Spinal cord (tissue), 10 donors: ENCODE results near the gene SRPRB. TPM values are rescaled to one million over a fixed set of nuclear protein-coding genes. Genes with fewer than 3 reads are reported as not detected.

ENCODE experiments used
- DNase-seq, 6 donors: peaks; one replicate each; pipeline versions ENCODE4 v3.0.0 to v3.0.0-alpha.2; 2013 to 2015; ENCODE audit warnings: low spot score in 6 of 6, low read depth in 4 of 6
- H3K27ac ChIP-seq: one replicate; pipeline ENCODE4 v1.5.1; 2013; ENCODE audit warnings: low read depth, low read length, control low read depth
- H3K27me3 ChIP-seq: one replicate; pipeline ENCODE4 v1.6.1; 2013; ENCODE audit warnings: low read length; ENCODE audit not compliant: control insufficient read depth, insufficient read depth
- H3K36me3 ChIP-seq: one replicate; pipeline ENCODE4 v1.6.1; 2013; ENCODE audit warnings: low read length; ENCODE audit not compliant: control insufficient read depth, insufficient read depth
- H3K4me1 ChIP-seq: one replicate; pipeline ENCODE4 v1.6.1; 2013; ENCODE audit warnings: low read length; ENCODE audit not compliant: control insufficient read depth, insufficient read depth
- H3K4me3 ChIP-seq: one replicate; pipeline ENCODE4 v1.5.1; 2013; ENCODE audit warnings: low read depth, low read length, control low read depth
- H3K9me3 ChIP-seq: one replicate; pipeline ENCODE4 v1.6.1; 2013; ENCODE audit warnings: low read length; ENCODE audit not compliant: control insufficient read depth, insufficient read depth
- WGBS: methylation state at CpG from one replicate; pipeline ENCODE4 v1.1.5; 2013; ENCODE audit warnings: missing lambda C conversion rate; ENCODE audit not compliant: insufficient coverage; 5-methylcytosine and 5-hydroxymethylcytosine counted together
- polyA plus RNA-seq, 2 donors: library from polyadenylated mRNA; unstranded; fragments of 120-200 nt; gene quantifications; one replicate each; pipeline ENCODE4 v1.2.1, GENCODE V29; 2013; ENCODE audit not compliant: insufficient read length in 2 of 2
- total RNA-seq, 2 donors: library from RNA; depleted of rRNA in 1 of 2; stranded (reverse); fragments of 120-200 nt in 1 of 2; fragments of >200 nt in 1 of 2; gene quantifications; one replicate each; pipeline versions ENCODE4 v1.2.3 to v1.2.4, GENCODE V29; 2013 to 2014
- donor health status: healthy.

Gene SRPRB
- total and polyA plus RNA-seq, 4 donors = 56.1 to 74.6 (median 70.2) TPM

DNA sequence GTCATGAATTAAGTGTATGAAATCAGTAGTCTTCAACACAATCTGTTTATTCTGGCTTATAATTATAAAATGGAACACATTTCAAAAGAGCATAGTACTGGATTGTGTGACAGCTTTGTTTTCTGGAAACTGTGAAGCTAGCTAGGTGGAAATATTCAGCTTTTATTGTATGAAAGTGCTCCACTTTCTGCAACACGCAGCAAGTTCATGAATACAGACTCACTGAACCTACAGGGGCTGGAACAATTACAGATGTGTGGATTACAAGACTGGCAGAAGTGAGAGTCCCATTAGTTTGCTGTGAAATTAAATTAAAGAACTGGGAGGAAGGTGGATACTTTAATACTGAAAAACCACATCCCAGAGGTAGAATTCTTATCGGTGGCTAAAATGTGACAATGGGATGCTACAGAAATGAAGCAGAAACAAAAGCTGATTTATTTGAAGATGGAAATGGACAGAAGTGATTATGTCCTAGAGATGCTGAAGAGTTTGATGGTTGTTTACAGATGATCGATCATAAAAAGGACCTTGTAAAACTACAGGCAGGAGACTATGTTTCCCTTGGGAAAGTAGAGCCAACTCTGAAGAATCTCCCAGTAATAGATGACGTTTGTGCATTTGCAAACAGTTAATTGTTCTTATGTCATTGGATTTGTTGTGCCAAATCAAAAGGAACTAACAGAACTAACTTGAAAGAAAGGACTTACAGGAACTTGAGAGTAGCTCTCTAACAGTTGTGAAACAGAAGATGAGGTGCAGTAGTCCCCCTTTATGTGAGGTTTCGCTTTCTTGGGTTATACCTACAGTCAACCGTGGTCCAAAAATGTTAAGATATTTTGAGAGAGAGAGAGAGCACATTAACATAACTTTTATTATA lies 43.8 kb upstream of the SRPRB start:
- peaks cover 18% of the 10 kb centered on the region for H3K36me3 ChIP-seq
- no peak overlapping the region for H3K27ac ChIP-seq
- no peaks in the 10 kb centered on the region for H3K27me3 ChIP-seq
- H3K4me3 ChIP-seq = no peak overlapping the region
- no peaks in the 10 kb centered on the region for H3K9me3 ChIP-seq
- peaks cover 4% of the 10 kb centered on the region for H3K4me1 ChIP-seq
- 80% methylated on average over 2 of the region's 6 CpGs for WGBS
- DNase-seq = no peak

DNA sequence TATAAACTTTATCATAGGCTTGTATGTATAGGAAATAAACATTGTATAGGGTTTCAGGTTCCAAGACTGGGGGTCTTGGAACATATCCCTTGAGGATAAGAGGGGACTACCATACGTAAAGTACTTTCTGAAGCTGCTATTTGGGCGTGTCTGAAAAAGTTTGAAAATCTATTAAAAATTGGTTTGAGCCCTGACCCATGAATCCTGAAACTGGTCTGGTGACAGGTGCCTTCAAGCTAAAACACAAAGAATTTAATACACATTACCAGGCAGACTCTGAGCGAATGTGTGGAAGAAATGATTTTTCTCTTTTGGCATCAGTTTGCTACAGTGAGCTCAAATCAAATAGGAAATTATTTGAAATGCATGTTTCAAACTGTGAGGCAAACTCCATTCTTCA lies 43.1 kb upstream of the SRPRB start:
- no peaks in the 10 kb centered on the region for H3K27me3 ChIP-seq
- WGBS = no CpG with 5 or more reads among the region's 3 CpGs
- H3K36me3 ChIP-seq = peaks cover 11% of the 10 kb centered on the region
- DNase-seq = no peak
- H3K9me3 ChIP-seq = no peaks in the 10 kb centered on the region
- no peak overlapping the region for H3K4me3 ChIP-seq
- no peak overlapping the region for H3K27ac ChIP-seq
- peaks cover 4% of the 10 kb centered on the region for H3K4me1 ChIP-seq

DNA sequence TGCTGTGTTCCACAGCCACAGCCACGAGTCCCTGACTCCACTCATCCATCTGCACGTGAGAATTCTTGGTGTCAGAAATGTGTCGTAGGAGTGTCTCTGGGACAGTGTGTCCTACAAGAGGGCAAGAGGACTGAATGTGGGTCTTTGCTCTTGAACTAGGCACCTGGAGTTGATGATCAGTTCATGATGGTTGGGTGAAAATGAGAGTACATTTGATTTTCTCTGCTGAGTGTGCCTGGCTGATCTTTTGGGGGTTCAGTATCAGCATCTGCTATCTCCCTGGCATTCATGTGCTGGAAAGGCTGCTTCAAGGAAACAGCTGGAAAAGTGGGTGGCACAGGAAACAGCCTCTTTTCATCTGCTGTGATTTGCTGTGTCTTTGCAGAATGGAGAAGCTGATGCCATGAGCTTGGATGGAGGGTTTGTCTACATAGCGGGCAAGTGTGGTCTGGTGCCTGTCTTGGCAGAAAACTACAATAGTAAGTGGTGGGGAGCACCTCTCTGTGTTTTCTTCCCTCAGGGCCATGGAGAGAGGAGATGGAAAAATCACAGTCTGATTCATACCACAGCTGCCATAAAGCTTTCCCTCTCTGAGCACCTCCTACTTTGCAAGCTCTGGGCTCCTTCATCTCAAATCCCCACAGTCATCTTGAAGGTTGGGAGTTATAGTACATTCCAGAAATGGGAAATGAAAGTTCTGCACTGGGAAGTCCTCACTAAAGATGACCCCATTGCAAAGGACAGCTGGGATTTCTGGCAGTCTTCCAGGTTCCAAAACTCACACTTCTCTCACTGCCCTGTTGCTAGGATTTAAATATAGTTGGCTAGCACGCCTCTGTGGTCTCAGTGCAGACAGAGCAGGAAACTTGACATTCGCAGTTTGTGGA lies 41.6 kb upstream of the SRPRB start:
- Histone ChIP-seq H3K27ac (no peak overlapping the region), H3K4me3 (no peak overlapping the region), H3K9me3 (no peaks in the 10 kb centered on the region), H3K36me3 (peaks cover 7% of the 10 kb centered on the region), H3K4me1 (peaks cover 4% of the 10 kb centered on the region), H3K27me3 (no peaks in the 10 kb centered on the region)
- 69% methylated on average over 4 of the region's 6 CpGs for WGBS
- peak in 2 of 6 donors; percentile 47 to 68 for DNase-seq

DNA sequence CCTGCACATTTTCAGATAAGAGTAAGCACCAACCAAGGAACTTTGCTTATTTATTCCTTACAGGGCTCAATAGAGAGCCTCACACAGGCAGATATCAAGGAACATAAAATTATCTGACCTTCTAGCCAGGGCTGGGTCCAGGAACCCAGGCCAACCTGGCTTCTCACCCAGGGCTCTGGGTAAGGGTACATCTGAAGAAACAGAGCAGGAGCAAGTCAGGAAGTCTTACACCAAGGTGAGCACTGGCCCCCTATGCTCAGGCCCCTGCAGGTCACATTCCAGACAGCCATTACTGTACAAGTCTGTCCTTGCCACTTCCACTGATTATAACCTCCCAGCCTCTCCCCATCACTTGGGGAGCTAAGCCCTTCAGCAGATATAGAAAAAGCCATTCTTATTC lies 40.4 kb upstream of the SRPRB start:
- no peak overlapping the region for H3K4me3 ChIP-seq
- peaks cover 3% of the 10 kb centered on the region for H3K36me3 ChIP-seq
- no peaks in the 10 kb centered on the region for H3K9me3 ChIP-seq
- no peaks in the 10 kb centered on the region for H3K27me3 ChIP-seq
- no peak overlapping the region for H3K27ac ChIP-seq
- no peak for DNase-seq
- H3K4me1 ChIP-seq = no peaks in the 10 kb centered on the region

DNA sequence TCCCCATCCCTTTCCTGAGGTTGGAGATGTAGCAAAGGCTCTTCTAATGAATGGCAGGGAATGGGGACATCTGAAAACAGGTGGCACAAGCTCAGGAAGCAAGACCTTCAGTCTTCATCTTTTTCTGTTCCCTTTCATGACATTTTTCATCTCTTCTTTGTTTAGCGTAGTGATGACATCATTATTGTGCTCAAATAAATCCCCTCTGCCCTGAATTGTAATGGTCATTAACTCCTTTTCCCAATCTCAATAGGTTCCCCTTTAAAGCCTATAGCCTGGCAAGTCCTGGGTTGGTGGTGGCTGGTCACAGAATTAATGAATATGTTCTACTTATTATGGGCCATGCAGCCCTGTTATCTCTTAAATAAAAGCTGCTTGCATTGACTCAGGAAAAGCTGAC lies 38.0 kb upstream of the SRPRB start:
- DNase-seq = no peak
- 50% methylated on average over 1 of the region's 1 CpG for WGBS
- Histone ChIP-seq H3K4me3 (no peak overlapping the region), H3K4me1 (no peaks in the 10 kb centered on the region), H3K27me3 (no peaks in the 10 kb centered on the region), H3K9me3 (no peaks in the 10 kb centered on the region), H3K36me3 (peaks cover 11% of the 10 kb centered on the region), H3K27ac (no peak overlapping the region)

DNA sequence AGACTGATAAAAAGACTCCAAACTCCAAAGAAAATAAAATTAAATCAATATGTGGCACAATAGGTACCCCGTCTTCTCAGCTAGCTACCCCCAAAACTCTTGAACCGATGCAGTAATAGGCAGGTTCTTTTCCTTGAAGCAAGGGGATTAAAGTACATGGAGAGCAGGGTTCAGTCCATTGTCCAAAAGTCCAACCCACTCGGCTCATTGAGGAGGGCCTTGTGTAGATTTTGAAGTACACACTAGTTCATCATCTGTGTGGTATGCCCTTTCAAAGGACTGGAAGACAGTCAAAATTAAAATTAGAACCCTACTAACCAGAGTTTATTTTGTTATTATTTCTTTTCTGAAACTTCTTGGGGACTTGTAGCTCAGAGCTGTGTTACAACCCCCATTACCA lies 36.1 kb upstream of the SRPRB start:
- Histone ChIP-seq H3K9me3 (no peaks in the 10 kb centered on the region), H3K27me3 (no peaks in the 10 kb centered on the region), H3K4me1 (no peaks in the 10 kb centered on the region), H3K36me3 (peaks cover 13% of the 10 kb centered on the region), H3K27ac (no peak overlapping the region), H3K4me3 (no peak overlapping the region)
- DNase-seq = no peak
- WGBS = 80% methylated on average over 1 of the region's 3 CpGs

DNA sequence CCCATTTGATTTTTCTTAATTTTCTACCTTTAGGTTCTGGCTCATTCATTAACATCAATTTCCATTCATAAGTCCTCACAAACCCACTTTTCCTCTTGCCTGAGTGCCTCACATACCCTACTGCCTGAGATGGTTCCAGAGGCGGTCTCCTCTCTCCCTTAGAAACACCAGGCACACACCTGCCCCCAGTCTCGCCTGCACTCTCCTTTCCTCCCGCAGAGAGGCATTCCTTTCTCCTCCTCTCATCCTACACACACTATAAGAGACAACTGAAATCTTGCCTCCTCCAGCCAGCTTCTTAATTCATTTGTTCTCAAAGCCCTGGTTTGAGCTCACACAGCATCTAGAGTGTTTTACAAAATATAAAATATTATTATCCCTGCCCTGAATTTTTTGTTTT lies 31.9 kb upstream of the SRPRB start:
- WGBS = 83% methylated on average over 3 of the region's 3 CpGs
- Histone ChIP-seq H3K27ac (no peak overlapping the region), H3K36me3 (peaks cover 20% of the 10 kb centered on the region), H3K4me3 (no peak overlapping the region), H3K4me1 (no peaks in the 10 kb centered on the region), H3K27me3 (no peaks in the 10 kb centered on the region), H3K9me3 (no peaks in the 10 kb centered on the region)
- DNase-seq = no peak

DNA sequence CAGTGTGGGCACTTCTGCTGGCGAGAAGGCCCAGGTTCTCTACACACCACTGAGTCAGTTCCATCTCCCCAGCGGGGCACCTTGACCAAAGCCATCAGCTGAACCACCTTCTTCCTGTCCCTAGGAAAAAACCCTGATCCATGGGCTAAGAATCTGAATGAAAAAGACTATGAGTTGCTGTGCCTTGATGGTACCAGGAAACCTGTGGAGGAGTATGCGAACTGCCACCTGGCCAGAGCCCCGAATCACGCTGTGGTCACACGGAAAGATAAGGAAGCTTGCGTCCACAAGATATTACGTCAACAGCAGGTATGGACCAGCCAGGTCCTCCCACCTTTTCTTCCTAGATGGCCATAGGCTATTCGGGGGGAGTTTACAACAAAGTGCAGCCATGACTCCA lies 30.3 kb upstream of the SRPRB start:
- Histone ChIP-seq H3K27ac (no peak overlapping the region), H3K27me3 (no peaks in the 10 kb centered on the region), H3K36me3 (peaks cover 18% of the 10 kb centered on the region), H3K4me1 (no peaks in the 10 kb centered on the region), H3K4me3 (no peak overlapping the region), H3K9me3 (no peaks in the 10 kb centered on the region)
- DNase-seq = no peak
- 97% methylated on average over 7 of the region's 9 CpGs for WGBS

DNA sequence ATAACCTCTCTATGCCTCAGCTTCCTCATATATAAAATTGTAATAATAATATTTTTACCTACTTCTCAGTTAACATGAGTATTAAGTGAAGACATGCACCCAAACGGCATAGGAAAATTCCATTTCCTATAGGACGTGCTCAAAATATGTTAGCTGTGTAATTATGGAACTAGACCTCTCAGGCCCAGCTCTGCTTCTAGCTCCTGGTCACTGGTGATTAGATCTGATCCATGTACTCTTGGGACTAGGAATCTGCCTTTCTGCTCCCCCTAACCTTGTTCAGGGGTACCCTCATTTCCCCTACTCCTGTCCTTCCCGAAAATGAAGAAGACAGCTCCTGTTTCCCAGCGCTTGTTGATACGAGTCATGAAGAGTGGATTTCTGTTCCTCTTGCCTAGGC lies 29.8 kb upstream of the SRPRB start:
- no peak overlapping the region for H3K27ac ChIP-seq
- H3K4me1 ChIP-seq = no peaks in the 10 kb centered on the region
- H3K27me3 ChIP-seq = no peaks in the 10 kb centered on the region
- no peak overlapping the region for H3K4me3 ChIP-seq
- 91% methylated on average over 5 of the region's 5 CpGs for WGBS
- no peaks in the 10 kb centered on the region for H3K9me3 ChIP-seq
- no peak for DNase-seq
- H3K36me3 ChIP-seq = peaks cover 13% of the 10 kb centered on the region
